ENCODE data around the gene PAPPA.

Gene PAPPA

DNA sequence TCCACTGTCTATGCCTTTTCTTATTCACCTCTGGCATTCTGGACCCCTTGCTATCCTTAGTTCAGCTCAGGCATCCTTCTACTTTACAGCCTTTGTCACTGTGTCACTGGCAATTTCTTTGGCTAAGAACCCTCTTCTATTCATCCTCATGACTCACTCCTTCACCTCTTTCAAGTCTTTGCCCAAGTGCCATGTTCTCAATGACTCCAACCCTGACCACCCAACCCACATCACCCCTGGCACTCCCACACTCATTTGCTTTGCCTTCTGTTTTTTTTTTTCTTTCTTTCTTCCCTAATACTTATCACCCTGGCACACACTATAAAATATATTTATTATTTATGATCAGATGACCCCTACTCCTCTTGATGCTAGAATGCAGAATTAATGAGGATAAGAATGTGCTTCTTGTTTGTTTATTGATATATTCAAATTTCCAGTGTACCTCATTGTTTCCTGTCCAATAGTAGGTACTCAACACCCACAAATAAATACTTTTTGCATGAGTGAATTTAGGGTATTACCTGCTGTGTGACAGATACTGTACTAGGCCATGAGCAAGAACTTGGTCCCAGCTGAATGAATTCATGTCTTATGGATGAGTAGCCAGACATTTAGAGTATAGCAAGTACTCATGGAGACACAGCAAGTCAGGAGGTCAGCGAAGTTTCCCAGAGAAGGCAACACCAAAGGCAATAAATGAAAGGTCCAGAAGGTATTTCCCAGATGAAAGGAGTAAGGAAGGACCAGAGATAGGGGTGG is 236.1 kb downstream of the PAPPA start:
- DNase-seq = no peak

GRCh38 chr9:116390303-116391228 is 237.0 kb downstream of the PAPPA start:
- no peak for DNase-seq

- no peak for DNase-seq
These were observed 237.8 kb downstream of the PAPPA start for GRCh38 chr9:116391306-116391900.

GRCh38 chr9:116393198-116393597 is 239.6 kb downstream of the PAPPA start:
- no peak for DNase-seq

DNA sequence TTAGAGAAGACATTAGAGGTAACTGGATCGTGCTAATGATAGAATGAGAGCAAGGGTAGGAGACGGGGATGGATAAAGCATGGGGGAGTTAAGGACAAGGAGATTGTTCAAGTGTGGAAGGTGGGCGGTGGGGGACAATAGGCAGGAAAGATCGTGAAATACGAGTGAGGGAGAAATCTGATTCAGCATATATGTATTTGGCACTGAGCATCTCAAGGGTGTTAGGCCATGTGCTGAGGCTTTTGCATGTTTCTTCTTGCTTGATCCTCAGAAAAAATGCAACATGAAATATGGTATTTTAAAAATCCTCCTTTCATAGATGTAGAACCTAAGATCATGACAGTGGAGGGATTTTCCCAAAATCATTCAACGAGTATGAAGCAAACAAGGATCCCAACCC is 240.5 kb downstream of the PAPPA start:
- no peak for DNase-seq

DNA sequence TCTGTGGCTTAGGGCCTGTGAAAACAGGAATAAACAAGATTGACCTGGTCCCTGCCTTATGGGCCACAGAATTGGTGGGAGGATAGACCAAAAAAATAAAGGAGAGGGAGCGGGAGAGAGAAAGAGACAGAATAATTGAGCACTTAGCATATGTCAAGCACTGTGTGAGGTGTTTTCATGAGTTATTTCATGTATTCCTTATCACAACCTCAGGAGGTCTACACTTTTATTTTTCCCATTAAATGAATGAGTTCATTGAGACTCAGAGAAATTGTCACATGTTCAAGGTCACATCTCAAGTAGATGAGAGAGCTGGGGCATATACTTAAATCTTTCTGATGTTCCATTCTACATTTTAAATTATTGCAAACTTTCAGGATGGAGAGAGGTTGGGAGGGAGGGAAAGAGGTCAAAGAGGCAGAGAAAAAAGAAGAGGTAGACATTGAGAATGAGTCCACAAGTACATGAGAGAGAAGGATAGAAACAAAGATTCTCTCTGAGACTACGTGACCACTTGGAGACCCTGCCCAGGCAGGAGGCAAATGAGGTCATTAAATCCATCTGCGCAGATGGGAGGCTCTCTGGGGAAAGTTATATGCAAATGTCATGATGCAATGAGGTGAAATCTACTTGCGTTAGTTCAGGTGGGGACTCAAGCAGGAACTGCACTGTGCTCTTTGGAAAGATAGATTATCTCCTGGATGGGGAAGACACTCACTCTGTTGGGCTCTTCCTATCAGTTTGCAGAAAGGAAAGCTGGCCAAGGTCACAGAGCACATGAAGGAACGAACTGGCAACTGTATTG is 241.5 kb downstream of the PAPPA start:
- DNase-seq = no peak

GRCh38 chr9:116395699-116396037 is 242.1 kb downstream of the PAPPA start:
- no peak for DNase-seq

GRCh38 chr9:116403171-116403570 is 249.6 kb downstream of the PAPPA start:
- no peak for DNase-seq

- no peak for DNase-seq
These were observed 250.6 kb downstream of the PAPPA start for GRCh38 chr9:116404228-116404627.

GRCh38 chr9:116405321-116405720 is 251.7 kb downstream of the PAPPA start:
- no peak for DNase-seq

DNA sequence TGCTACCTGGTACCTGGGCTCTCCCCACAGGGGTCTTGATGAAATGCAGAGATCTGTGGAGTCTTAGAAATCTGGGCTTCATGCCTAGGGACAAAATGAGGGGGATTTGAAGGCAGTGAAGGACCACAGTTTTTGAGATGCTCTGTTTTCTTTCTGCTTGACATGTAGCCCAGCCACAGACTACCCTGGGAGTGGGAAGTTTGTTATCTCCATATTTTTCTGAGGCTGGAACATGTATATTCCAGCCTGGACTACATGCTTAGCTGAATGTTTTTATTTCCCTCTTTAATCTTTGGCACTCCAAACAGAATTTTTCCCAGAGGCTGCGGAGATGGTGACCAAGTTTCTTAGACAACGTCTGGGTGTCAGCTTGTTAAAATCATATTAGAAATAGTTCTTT is 252.9 kb downstream of the PAPPA start:
- no peak for DNase-seq

DNA sequence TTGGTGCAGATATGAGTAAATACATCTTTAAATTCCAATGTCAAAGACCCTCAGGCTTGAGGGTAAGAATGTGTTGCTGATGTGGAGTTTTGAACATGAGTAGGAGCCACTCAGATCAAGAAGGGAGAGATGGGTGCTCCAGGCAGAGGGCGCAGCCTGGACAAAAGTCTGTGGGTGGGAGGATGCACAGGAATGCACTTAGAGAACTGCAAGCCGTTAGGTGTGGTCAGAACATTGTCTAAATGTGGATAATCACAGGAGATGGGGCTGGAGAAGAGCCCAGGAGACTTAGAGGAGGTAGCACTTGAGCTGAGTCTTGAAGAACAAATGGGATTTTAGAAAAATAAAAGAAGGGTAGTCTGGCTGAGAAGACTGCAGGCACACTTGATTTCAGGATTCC is 255.5 kb downstream of the PAPPA start:
- DNase-seq = no peak

DNA sequence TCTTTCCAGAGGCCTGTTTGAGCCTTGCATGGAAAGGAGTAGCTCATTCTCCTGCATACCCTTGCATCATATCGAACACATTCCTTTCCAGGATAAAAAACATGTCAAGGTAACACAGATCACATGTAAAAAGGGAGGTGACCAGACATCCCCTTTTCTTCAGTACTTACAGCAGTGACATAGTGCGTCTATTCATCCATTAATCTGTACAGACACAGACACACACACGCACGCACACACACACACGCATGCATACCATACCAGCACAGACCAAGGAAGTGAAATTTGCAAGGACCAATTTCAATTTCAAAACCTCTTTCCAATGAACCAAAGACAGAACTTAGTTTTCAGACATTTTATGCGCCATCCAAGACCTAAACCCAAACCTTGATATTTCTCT is 256.0 kb downstream of the PAPPA start:
- DNase-seq = no peak

GRCh38 chr9:116411506-116411905 is 257.9 kb downstream of the PAPPA start:
- no peak for DNase-seq

DNA sequence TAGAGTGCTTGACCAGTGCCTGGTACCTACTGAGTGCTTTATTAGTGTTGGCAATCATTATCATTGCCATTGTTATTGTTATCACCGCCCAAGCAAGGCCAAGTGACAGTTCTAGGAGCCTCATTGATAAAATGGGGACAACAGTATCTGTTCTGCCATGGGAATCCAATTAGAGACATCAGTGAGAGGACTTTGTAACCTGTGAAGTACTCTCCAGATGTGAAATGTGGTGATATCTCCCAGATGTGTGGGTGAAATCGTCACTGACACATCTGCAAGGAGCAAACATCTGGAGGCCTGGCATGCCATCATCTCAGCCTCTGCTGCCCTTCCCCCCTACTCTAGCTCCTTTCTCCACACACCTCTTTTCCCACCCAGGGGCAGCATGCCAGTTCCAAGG is 260.8 kb downstream of the PAPPA start:
- no peak for DNase-seq

- DNase-seq = no peak
These were observed 262.8 kb downstream of the PAPPA start for GRCh38 chr9:116416421-116416820.

DNA sequence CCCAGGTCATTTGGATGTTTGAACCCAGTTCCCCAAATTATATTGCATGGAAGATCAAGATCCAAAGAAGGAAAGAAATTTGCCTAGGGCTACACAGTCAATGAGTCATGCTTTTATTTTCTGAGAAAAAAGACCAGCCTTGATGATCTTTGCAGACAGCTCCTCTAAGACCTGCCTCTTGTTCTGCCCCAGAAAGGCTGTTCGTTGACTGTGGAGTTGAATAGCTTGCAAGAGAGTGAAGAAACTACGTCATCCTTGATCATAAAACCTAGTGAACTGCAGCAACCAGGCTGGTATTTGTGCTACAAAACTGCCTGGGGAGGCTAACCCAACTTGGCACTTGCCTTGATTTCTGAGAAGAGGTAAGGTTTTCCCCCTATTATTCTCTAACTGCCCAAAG is 263.9 kb downstream of the PAPPA start:
- DNase-seq = no peak

GRCh38 chr9:116419181-116419580 is 265.6 kb downstream of the PAPPA start:
- no peak for DNase-seq

DNA sequence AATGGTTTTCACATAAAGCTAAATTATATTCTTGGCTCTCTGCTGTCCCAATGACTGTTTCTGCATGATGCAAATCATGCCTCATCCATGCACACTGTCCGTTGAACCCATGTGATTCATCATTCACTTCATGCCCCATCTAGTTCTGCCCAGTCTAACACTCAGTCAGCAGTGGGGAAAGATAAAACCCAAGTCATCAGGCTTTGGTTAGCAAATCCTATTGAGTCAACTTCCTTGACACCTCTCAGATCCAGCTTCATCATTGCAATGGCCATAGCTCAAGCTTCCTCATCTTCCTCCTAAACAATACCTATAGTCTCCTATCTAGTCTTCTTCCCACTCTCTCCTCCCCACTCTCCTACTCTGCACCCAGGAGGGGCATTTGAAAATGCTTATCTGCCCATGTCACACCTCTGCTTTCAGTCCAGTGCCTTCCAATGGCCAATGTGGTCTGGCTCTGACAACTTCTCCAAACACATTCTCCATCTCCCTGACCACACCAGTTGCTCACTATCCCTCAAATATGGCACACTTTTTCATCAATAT is 267.5 kb downstream of the PAPPA start:
- DNase-seq = no peak

- DNase-seq = no peak
These were observed 268.8 kb downstream of the PAPPA start for GRCh38 chr9:116422119-116422979.

GRCh38 chr9:116423149-116423548 is 269.6 kb downstream of the PAPPA start:
- no peak for DNase-seq

- no peak for DNase-seq
These were observed 271.7 kb downstream of the PAPPA start for GRCh38 chr9:116425244-116425643.
